Measurements from ENCODE around the gene FAAP20. TPM values are rescaled to one million over a fixed set of nuclear protein-coding genes. Genes with fewer than 3 reads are reported as not detected.

FAAP20 gene
- total RNA-seq, 1 donor: 25.3 TPM

DNA sequence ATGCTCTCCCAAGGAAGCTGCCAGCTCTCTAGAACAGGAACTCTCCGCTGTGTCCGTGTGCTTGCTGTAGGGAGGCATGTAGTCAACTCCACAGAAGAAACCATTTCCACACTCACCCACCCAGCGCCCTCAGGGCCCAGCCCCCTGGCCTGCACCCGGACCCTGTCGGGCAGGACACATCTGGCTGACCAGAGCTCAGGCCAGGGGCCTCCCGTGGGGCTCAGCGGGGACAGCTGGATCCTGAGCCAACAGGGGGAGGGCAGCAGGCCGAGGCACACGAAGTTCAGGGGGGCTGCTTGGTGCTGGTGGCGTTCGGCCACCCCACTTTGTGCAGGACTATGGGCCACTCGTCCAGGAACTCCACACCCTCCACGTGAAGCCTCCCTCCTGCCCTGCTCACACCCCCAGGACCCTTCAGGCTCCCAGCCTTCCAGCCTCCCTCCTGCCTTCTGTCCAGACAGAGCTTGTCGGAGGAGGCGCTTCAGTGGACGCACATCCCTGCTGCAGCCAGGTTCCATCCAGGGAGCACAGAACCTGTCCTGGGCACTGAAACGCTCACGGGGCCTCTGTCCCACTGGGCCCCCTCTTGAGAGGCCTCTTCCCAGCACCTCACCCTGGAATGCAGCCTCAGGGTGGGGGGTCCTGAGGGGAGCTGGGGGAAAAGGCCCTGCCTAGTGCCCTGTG lies 15.0 kb upstream of the FAAP20 start:
- no peak for DNase-seq (ENCODE audit: insufficient read length, low spot score, missing footprints)
- H3K4me3 ChIP-seq (ENCODE audit: insufficient read depth, low read length): no peak overlapping the region
- peaks cover 2% of the 10 kb centered on the region for H3K79me2 ChIP-seq (ENCODE audit: insufficient read depth, low read length)
- H2AFZ ChIP-seq (ENCODE audit: low read length): no peak overlapping the region
- H3K27me3 ChIP-seq (ENCODE audit: insufficient read depth, low read length): no peaks in the 10 kb centered on the region
- H3K4me2 ChIP-seq (ENCODE audit: insufficient read depth, low read length): peak overlapping the region; percentile 81
- H3K9me3 ChIP-seq (ENCODE audit: low read depth, low read length): no peaks in the 10 kb centered on the region
- H4K20me1 ChIP-seq (ENCODE audit: insufficient read depth, low read length): no peaks in the 10 kb centered on the region
- TF ChIP-seq, protein P1, sequence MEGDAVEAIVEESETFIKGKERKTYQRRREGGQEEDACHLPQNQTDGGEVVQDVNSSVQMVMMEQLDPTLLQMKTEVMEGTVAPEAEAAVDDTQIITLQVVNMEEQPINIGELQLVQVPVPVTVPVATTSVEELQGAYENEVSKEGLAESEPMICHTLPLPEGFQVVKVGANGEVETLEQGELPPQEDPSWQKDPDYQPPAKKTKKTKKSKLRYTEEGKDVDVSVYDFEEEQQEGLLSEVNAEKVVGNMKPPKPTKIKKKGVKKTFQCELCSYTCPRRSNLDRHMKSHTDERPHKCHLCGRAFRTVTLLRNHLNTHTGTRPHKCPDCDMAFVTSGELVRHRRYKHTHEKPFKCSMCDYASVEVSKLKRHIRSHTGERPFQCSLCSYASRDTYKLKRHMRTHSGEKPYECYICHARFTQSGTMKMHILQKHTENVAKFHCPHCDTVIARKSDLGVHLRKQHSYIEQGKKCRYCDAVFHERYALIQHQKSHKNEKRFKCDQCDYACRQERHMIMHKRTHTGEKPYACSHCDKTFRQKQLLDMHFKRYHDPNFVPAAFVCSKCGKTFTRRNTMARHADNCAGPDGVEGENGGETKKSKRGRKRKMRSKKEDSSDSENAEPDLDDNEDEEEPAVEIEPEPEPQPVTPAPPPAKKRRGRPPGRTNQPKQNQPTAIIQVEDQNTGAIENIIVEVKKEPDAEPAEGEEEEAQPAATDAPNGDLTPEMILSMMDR (IDR thresholded peaks at IDR 0.05; ENCODE audit: extremely low read depth, low read depth, low read length): no peak
- no peaks in the 10 kb centered on the region for H3K36me3 ChIP-seq (ENCODE audit: insufficient read depth, low read length)
- peaks cover 51% of the 10 kb centered on the region for H3K4me1 ChIP-seq (ENCODE audit: insufficient read depth, low read length)
- no peak overlapping the region for H3K27ac ChIP-seq (ENCODE audit: low read depth, low read length)

DNA sequence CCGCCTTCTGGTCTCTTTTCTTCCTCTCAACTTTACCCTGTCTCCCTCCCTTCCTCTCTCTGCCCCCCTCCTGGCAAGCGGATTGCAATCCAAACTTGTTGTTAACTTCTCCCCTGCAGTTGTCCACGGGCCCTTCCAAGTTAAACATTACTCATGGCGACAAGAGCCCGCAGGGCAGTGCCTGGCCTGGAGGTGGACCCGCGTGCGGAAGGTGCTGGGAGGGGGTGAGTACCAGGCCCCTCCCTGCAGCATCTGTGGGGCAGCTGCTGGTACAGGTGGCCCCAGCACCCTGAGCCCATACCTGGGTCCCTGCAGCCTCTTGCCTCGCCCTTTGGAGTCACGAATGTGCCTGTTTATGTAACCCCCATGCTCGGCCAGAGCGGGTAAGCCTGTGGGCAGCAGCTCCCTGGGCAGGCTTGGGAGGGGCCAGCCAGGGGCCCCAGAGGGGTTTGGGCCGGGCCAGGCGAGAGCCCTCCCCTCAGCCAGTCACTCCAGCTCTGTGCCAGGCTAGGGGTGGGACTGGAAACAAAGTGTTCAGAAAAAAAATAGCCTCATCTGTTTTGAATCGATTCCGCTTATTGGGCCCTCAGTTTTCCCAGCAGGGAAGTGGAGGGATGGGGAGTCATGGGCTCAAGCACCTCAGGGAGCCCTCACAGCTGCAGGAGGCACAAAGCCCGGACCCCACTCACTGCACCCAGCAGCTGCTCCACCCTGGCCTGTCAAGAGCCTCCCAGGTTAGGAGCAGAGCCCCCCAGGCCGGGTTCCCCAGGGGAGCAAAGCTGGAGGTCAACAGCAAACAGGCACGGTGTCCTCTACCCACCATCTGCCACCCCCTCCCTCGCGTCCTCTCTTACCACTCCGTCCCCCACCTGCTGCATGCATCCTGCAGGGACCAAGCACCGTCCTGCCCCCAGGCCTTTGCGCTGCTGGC lies 14.0 kb upstream of the FAAP20 start:
- peaks cover 2% of the 10 kb centered on the region for H3K79me2 ChIP-seq (ENCODE audit: insufficient read depth, low read length)
- DNase-seq (ENCODE audit: insufficient read length, low spot score, missing footprints): peak; percentile 99

DNA sequence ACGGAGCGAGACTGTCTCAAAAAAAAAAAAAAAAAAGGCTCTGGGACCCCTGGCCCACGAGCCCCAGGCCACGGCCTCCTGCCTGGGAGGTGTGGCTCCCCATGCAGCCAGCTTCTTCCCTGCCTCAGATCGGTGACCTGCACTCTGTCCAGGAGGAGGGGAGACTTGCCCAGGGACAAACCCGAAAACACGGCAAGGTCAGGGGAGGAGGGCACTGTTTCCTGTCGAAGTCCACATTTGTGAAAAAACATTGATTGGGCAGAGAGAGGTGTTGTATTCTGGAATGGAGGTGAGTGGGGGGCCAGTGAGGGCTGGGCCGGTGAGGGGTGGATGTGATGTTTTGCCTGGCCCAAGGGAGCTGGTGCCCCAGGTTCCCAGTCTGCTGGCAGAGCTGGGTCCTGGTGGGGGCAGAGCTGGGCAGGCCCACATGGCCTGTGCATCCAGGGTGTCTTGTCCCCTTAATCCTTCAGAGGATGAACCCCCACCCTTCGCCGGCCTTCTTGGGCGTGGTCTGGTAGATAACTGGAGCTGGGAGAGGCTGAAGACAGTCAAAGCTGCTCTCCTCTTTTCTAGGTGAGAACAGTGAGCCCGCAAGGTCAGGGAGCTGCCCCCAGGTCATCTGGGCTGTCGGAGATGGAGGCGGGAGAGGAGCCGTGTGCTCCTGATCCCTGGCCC lies 12.4 kb upstream of the FAAP20 start:
- Histone ChIP-seq H3K36me3 (ENCODE audit: insufficient read depth, low read length) (no peaks in the 10 kb centered on the region), H3K4me1 (ENCODE audit: insufficient read depth, low read length) (peaks cover 30% of the 10 kb centered on the region), H4K20me1 (ENCODE audit: insufficient read depth, low read length) (no peaks in the 10 kb centered on the region), H3K27me3 (ENCODE audit: insufficient read depth, low read length) (no peaks in the 10 kb centered on the region), H3K9me3 (ENCODE audit: low read depth, low read length) (no peaks in the 10 kb centered on the region), H3K79me2 (ENCODE audit: insufficient read depth, low read length) (no peaks in the 10 kb centered on the region), H2AFZ (ENCODE audit: low read length) (peak overlapping the region; percentile 89), H3K4me3 (ENCODE audit: insufficient read depth, low read length) (peak overlapping the region; percentile 64), H3K27ac (ENCODE audit: low read depth, low read length) (peak overlapping the region; percentile 95), H3K4me2 (ENCODE audit: insufficient read depth, low read length) (peak overlapping the region; percentile 81)
- DNase-seq (ENCODE audit: insufficient read length, low spot score, missing footprints): no peak
- TF ChIP-seq, protein P1 (IDR thresholded peaks at IDR 0.05; ENCODE audit: extremely low read depth, low read depth, low read length): no peak

More for the DNA sequence above, 14.0 kb upstream of the FAAP20 start:
- Histone ChIP-seq H3K4me3 (ENCODE audit: insufficient read depth, low read length) (peak overlapping the region; percentile 64), H3K36me3 (ENCODE audit: insufficient read depth, low read length) (no peaks in the 10 kb centered on the region), H3K27me3 (ENCODE audit: insufficient read depth, low read length) (no peaks in the 10 kb centered on the region), H3K4me2 (ENCODE audit: insufficient read depth, low read length) (peak overlapping the region; percentile 81), H3K27ac (ENCODE audit: low read depth, low read length) (peak overlapping the region; percentile 95), H2AFZ (ENCODE audit: low read length) (peak overlapping the region; percentile 89), H3K4me1 (ENCODE audit: insufficient read depth, low read length) (peaks cover 45% of the 10 kb centered on the region), H4K20me1 (ENCODE audit: insufficient read depth, low read length) (no peaks in the 10 kb centered on the region), H3K9me3 (ENCODE audit: low read depth, low read length) (no peaks in the 10 kb centered on the region)
- TF ChIP-seq, protein P1 (IDR thresholded peaks at IDR 0.05; ENCODE audit: extremely low read depth, low read depth, low read length): peak; percentile 25

All from osteoblast (primary cell).